GM12878 (cell line): ENCODE data around the gene CRIM1. TPM values are rescaled to one million over a fixed set of nuclear protein-coding genes. Genes with fewer than 3 reads are reported as not detected.

ENCODE experiments used
- ATAC-seq: fragments of 200-7000 bp; cut with Tn5 transposase; 3 replicates; pipeline ENCODE4 v1.9.1; 2020; ENCODE audit warnings: mild to moderate bottlenecking, moderate library complexity
- BruUV-seq: library from RNA; stranded (reverse); fragments of 400-500 nt; replicated peaks from 2 replicates; lab custom pipeline; 2021; lab: Mats Ljungman, UMichigan
- CTCF ChIA-PET: fragments of 300-600 bp; sonication (Branson Sonifier 250); formaldehyde crosslinking; extraction: SDS; loops from one replicate; lab custom pipeline; 2021; ENCODE audit warnings: inconsistent platforms; lab: Yijun Ruan, JAX
- POLR2A ChIA-PET: fragments of 350-600 bp; formaldehyde crosslinking; extraction: SDS; loops from one replicate; lab custom pipeline; 2021; ENCODE audit warnings: inconsistent platforms; lab: Charles Lee
- RAD21 ChIA-PET: fragments of 300-600 bp; sonication (Branson Sonifier 250); formaldehyde crosslinking; loops from one replicate; lab custom pipeline; 2023; ENCODE audit warnings: antibody characterized with exemption; ENCODE audit not compliant: unreplicated experiment; lab: Charles Lee
- SMC1A ChIA-PET: fragments of 300-600 bp; sonication (Branson Sonifier 250); formaldehyde crosslinking; loops from one replicate; lab custom pipeline; 2023; ENCODE audit not compliant: unreplicated experiment, uncharacterized antibody; lab: Charles Lee
- DNase-seq: peaks from one replicate; pipeline ENCODE4 v3.0.0-alpha.2; 2011; ENCODE audit warnings: low read depth, low spot score
- FAIRE-seq: peaks from 3 replicates; lab custom pipeline; 2011; peaks lifted over from hg19 to GRCh38; lab: Jason Lieb, UNC
- H2AFZ ChIP-seq: 2 replicates; pipeline ENCODE4 v1.6.0; 2011; ENCODE audit warnings: low read depth, low read length, control low read depth; ENCODE audit not compliant: control insufficient read depth
- H3K27ac ChIP-seq: 2 replicates; pipeline ENCODE4 v1.5.1; 2011; ENCODE audit warnings: control low read depth; ENCODE audit not compliant: control insufficient read depth, insufficient read depth
- H3K27me3 ChIP-seq, 2 experiments: replicated peaks in 1 of 2; 2 replicates each; pipeline versions ENCODE4 v1.6.0 to v1.6.1; 2011; ENCODE audit warnings: low read length in 1 of 2; ENCODE audit not compliant: control insufficient read depth in 2 of 2, insufficient read depth in 2 of 2
- H3K36me3 ChIP-seq, 2 experiments: 2 replicates each; pipeline ENCODE4 v1.5.1; 2011; ENCODE audit warnings: low read length in 1 of 2; ENCODE audit not compliant: control insufficient read depth in 2 of 2, insufficient read depth in 2 of 2
- H3K4me1 ChIP-seq: 2 replicates; pipeline ENCODE4 v1.6.1; 2011; ENCODE audit warnings: mild to moderate bottlenecking, low read length, moderate library complexity, mixed read lengths; ENCODE audit not compliant: control insufficient read depth, insufficient read depth
- H3K4me2 ChIP-seq: 2 replicates; pipeline ENCODE4 v1.6.0; 2011; ENCODE audit warnings: control low read depth; ENCODE audit not compliant: control insufficient read depth, insufficient read depth
- H3K4me3 ChIP-seq: fragments of 200-600 bp; sonication (generic); 2 replicates; pipeline ENCODE4 v1.5.1; 2016
- H3K79me2 ChIP-seq: 2 replicates; pipeline ENCODE4 v1.6.0; 2011; ENCODE audit warnings: low read length; ENCODE audit not compliant: control insufficient read depth, insufficient read depth
- H3K9ac ChIP-seq: 2 replicates; pipeline ENCODE4 v1.8.0; 2011; ENCODE audit warnings: low read length, control low read depth, mixed read lengths; ENCODE audit not compliant: control insufficient read depth, insufficient read depth
- H3K9me3 ChIP-seq: replicated peaks from 3 replicates; pipeline ENCODE4 v1.5.1; 2011; ENCODE audit warnings: mild to moderate bottlenecking, low read length; ENCODE audit not compliant: control insufficient read depth, insufficient read depth
- H4K20me1 ChIP-seq: 2 replicates; pipeline ENCODE4 v1.6.0; 2011; ENCODE audit not compliant: control insufficient read depth, insufficient read depth
- BMI1 ChIP-seq: fragments of 450-650 bp; IDR thresholded peaks from 2 replicates; pipeline ENCODE4 v1.6.1; 2016; ENCODE audit warnings: mild to moderate bottlenecking, moderate library complexity, borderline replicate concordance
- CBX5 ChIP-seq: sonication (generic); IDR thresholded peaks from 2 replicates; pipeline ENCODE4 v1.6.1; 2016; ENCODE audit warnings: low read depth, moderate library complexity, mild to moderate bottlenecking, inconsistent platforms
- FOXK2 ChIP-seq: fragments of 450-650 bp; IDR thresholded peaks from 2 replicates; pipeline ENCODE4 v1.6.1; 2017; ENCODE audit warnings: mild to moderate bottlenecking, moderate library complexity
- HDAC6 ChIP-seq: fragments of 200-600 bp; sonication (generic); IDR thresholded peaks from one replicate; pipeline ENCODE4 v1.8.0; 2017; ENCODE audit warnings: antibody characterized with exemption; ENCODE audit not compliant: unreplicated experiment
- NBN ChIP-seq: fragments of 450-650 bp; IDR thresholded peaks from 2 replicates; pipeline ENCODE4 v1.6.1; 2016
- POU2F2 ChIP-seq: IDR thresholded peaks from 3 replicates; pipeline ENCODE4 v1.6.1; 2011; ENCODE audit warnings: low read depth, mild to moderate bottlenecking, low read length, borderline replicate concordance
- ZNF274 ChIP-seq: IDR thresholded peaks from one replicate; pipeline ENCODE4 v1.8.0; 2011; ENCODE audit not compliant: insufficient read length, insufficient read depth
- WGBS: methylation state at CpG from one replicate; pipeline ENCODE4 v1.1.6; 2016; ENCODE audit warnings: low lambda C conversion rate; ENCODE audit not compliant: insufficient replicate concordance, insufficient coverage; ENCODE audit errors: missing lambda C conversion rate; 5-methylcytosine and 5-hydroxymethylcytosine counted together
- in situ Hi-C: fragments of 300-500 bp; cut with MboI; formaldehyde crosslinking; loops from 9 replicates; pipeline ENCODE4 v1.14.3; 2018; ENCODE audit warnings: mixed read lengths
- intact Hi-C: fragments of 100-400 bp; cut with micrococcal nuclease; formaldehyde crosslinking; loops from one replicate; pipeline ENCODE4 v1.14.2; 2022; ENCODE audit not compliant: unreplicated experiment
- polyA plus RNA-seq, 11 experiments: library from polyadenylated mRNA; depleted of rRNA in 4 of 11; unstranded in 6 of 11; stranded (reverse) in 5 of 11; fragments of >200 nt; fragmentation: Nextera tagmentation in 4 of 11; fragmentation: Illumina TruSeq in 1 of 11; extraction: Ambion mirVana in 4 of 11; extraction: Trizol in 1 of 11; gene quantifications; 1 replicate in 1 of 11; 2 replicates in 10 of 11; pipeline versions ENCODE4 v1.2.1 to v1.2.3, GENCODE V29; 2011 to 2016; ENCODE audit warnings: inconsistent platforms in 2 of 11, missing spikeins in 2 of 11, low read depth in 1 of 11
- total RNA-seq, 4 experiments: library from RNA; depleted of rRNA in 3 of 4; stranded (reverse); fragments of >200 nt in 3 of 4; fragmentation: Illumina TruSeq in 1 of 4; extraction: Trizol in 1 of 4; gene quantifications; 2 replicates each; pipeline versions ENCODE4 v1.2.1 to v1.2.3, GENCODE V29; 2013 to 2021
- TF ChIP-seq, protein P1 (sequence below): fragments of 450-650 bp; IDR thresholded peaks from 2 replicates; pipeline ENCODE4 v1.6.1; 2016; ENCODE audit warnings: mild to moderate bottlenecking, moderate library complexity, borderline replicate concordance
- TF ChIP-seq, protein P2 (sequence below): fragments of 450-650 bp; formaldehyde crosslinking; IDR thresholded peaks from 2 replicates; pipeline ENCODE4 v1.4.0; 2020; ENCODE audit warnings: mild to moderate bottlenecking, moderate library complexity
- TF ChIP-seq, protein P3 (sequence below): IDR thresholded peaks from 2 replicates; pipeline ENCODE4 v1.6.1; 2012; ENCODE audit warnings: improper control_type of control experiment, low read depth, low read length; ENCODE audit not compliant: insufficient replicate concordance

CRIM1 gene
- total and polyA plus RNA-seq, 10 of the 15 experiments (the other 5 are each of a cell fraction or from before 2014, with no cell fraction given), result 0.42 to 7.4 (median 3.1) TPM

DNA sequence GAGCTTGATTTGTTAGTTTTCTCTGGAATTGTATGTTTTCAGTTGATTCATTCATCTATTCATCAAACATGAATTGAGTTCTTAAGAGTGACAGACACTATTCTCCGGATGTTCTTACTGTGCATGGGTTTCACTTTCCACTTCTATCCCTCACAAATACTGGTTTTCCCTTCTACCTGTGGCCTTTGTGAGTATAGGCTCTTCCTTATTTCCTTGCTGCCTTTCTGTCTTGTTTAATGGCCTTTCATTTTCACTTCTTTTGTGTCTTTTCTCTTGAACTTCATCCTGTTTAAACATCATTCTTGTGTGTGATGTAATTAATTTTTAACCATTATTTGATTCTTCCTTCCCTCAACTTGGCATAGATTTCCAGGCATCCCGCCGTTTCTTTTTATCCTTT lies 90.7 kb downstream of the CRIM1 start (continued):
- TF ChIP-seq, protein P1, sequence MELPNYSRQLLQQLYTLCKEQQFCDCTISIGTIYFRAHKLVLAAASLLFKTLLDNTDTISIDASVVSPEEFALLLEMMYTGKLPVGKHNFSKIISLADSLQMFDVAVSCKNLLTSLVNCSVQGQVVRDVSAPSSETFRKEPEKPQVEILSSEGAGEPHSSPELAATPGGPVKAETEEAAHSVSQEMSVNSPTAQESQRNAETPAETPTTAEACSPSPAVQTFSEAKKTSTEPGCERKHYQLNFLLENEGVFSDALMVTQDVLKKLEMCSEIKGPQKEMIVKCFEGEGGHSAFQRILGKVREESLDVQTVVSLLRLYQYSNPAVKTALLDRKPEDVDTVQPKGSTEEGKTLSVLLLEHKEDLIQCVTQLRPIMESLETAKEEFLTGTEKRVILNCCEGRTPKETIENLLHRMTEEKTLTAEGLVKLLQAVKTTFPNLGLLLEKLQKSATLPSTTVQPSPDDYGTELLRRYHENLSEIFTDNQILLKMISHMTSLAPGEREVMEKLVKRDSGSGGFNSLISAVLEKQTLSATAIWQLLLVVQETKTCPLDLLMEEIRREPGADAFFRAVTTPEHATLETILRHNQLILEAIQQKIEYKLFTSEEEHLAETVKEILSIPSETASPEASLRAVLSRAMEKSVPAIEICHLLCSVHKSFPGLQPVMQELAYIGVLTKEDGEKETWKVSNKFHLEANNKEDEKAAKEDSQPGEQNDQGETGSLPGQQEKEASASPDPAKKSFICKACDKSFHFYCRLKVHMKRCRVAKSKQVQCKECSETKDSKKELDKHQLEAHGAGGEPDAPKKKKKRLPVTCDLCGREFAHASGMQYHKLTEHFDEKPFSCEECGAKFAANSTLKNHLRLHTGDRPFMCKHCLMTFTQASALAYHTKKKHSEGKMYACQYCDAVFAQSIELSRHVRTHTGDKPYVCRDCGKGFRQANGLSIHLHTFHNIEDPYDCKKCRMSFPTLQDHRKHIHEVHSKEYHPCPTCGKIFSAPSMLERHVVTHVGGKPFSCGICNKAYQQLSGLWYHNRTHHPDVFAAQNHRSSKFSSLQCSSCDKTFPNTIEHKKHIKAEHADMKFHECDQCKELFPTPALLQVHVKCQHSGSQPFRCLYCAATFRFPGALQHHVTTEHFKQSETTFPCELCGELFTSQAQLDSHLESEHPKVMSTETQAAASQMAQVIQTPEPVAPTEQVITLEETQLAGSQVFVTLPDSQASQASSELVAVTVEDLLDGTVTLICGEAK, result no peak
- TF ChIP-seq BMI1, result no peak
- TF ChIP-seq, all 136 proteins: peak for 0

DNA sequence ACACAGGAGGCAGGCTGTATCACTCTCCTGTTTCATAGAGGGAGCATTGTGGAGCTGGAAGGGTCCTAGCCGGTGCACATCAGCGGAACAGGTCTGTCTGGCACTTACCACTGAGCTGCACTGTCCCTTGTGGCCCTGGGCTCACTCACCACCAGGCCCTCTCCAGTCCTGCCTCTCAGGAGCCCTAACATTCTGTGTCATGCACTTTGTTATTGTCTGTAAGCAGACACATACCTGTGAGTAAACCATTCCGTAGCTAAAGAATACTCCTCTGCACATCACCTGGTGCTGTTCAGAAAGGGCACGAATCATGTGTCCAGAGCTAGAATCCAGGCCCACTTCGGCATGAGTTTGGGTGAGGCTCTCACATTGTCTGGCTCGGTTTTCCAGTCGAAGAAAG lies 93.6 kb downstream of the CRIM1 start:
- CTCF ChIA-PET, result no interaction called here
- in situ Hi-C loops (no loop called here), intact Hi-C loops (no loop called here)
- RAD21 ChIA-PET, result no interaction called here
- POLR2A ChIA-PET, result no interaction called here
- Histone ChIP-seq H4K20me1 (no peaks in the 10 kb centered on the region), H3K9ac (no peak overlapping the region), H3K4me3 (no peak overlapping the region), H3K9me3 (no peaks in the 10 kb centered on the region), H3K79me2 (no peaks in the 10 kb centered on the region), H3K27me3 (no peaks in the 10 kb centered on the region; a peak in 1 of 4 replicates), H3K27ac (no peak overlapping the region), H3K4me2 (no peak overlapping the region), H3K36me3 (no peaks in the 10 kb centered on the region), H3K4me1 (no peaks in the 10 kb centered on the region), H2AFZ (no peak overlapping the region)
- DNase-seq (no peak), ATAC-seq (no peak), FAIRE-seq (no peak)
- 0% methylated on average over 7 of the region's 7 CpGs for WGBS
- SMC1A ChIA-PET, result interaction anchor here (1.3 kb wide), 1 partner anchor 97 kb away, joined by 4 read pairs; no protein-coding TSS in a partner anchor
- no TSS peak for BruUV-seq
- TF ChIP-seq, protein P2, sequence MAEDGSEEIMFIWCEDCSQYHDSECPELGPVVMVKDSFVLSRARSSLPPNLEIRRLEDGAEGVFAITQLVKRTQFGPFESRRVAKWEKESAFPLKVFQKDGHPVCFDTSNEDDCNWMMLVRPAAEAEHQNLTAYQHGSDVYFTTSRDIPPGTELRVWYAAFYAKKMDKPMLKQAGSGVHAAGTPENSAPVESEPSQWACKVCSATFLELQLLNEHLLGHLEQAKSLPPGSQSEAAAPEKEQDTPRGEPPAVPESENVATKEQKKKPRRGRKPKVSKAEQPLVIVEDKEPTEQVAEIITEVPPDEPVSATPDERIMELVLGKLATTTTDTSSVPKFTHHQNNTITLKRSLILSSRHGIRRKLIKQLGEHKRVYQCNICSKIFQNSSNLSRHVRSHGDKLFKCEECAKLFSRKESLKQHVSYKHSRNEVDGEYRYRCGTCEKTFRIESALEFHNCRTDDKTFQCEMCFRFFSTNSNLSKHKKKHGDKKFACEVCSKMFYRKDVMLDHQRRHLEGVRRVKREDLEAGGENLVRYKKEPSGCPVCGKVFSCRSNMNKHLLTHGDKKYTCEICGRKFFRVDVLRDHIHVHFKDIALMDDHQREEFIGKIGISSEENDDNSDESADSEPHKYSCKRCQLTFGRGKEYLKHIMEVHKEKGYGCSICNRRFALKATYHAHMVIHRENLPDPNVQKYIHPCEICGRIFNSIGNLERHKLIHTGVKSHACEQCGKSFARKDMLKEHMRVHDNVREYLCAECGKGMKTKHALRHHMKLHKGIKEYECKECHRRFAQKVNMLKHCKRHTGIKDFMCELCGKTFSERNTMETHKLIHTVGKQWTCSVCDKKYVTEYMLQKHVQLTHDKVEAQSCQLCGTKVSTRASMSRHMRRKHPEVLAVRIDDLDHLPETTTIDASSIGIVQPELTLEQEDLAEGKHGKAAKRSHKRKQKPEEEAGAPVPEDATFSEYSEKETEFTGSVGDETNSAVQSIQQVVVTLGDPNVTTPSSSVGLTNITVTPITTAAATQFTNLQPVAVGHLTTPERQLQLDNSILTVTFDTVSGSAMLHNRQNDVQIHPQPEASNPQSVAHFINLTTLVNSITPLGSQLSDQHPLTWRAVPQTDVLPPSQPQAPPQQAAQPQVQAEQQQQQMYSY (CRISPR knock-in tag), result no peak
- TF ChIP-seq ZNF274 (no peak), NBN (no peak), FOXK2 (no peak), HDAC6 (no peak), POU2F2 (no peak), CBX5 (no peak)
- TF ChIP-seq, protein P3, sequence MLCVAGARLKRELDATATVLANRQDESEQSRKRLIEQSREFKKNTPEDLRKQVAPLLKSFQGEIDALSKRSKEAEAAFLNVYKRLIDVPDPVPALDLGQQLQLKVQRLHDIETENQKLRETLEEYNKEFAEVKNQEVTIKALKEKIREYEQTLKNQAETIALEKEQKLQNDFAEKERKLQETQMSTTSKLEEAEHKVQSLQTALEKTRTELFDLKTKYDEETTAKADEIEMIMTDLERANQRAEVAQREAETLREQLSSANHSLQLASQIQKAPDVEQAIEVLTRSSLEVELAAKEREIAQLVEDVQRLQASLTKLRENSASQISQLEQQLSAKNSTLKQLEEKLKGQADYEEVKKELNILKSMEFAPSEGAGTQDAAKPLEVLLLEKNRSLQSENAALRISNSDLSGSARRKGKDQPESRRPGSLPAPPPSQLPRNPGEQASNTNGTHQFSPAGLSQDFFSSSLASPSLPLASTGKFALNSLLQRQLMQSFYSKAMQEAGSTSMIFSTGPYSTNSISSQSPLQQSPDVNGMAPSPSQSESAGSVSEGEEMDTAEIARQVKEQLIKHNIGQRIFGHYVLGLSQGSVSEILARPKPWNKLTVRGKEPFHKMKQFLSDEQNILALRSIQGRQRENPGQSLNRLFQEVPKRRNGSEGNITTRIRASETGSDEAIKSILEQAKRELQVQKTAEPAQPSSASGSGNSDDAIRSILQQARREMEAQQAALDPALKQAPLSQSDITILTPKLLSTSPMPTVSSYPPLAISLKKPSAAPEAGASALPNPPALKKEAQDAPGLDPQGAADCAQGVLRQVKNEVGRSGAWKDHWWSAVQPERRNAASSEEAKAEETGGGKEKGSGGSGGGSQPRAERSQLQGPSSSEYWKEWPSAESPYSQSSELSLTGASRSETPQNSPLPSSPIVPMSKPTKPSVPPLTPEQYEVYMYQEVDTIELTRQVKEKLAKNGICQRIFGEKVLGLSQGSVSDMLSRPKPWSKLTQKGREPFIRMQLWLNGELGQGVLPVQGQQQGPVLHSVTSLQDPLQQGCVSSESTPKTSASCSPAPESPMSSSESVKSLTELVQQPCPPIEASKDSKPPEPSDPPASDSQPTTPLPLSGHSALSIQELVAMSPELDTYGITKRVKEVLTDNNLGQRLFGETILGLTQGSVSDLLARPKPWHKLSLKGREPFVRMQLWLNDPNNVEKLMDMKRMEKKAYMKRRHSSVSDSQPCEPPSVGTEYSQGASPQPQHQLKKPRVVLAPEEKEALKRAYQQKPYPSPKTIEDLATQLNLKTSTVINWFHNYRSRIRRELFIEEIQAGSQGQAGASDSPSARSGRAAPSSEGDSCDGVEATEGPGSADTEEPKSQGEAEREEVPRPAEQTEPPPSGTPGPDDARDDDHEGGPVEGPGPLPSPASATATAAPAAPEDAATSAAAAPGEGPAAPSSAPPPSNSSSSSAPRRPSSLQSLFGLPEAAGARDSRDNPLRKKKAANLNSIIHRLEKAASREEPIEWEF, result no peak
